SJSA1 (cell line): ENCODE measurements around the gene POU2F3. TPM values are rescaled to one million over a fixed set of nuclear protein-coding genes. Genes with fewer than 3 reads are reported as not detected.

Experiments
- DNase-seq, 2 experiments: peaks; one replicate each; pipeline ENCODE4 v3.0.0-alpha.2; 2015 to 2020; ENCODE audit warnings: low spot score in 2 of 2, low read depth in 1 of 2
- H3K27ac ChIP-seq: fragments of 250-450 bp; sonication (Bioruptor Pico); 2 replicates; pipeline ENCODE4 v1.5.1; 2020; ENCODE audit warnings: mild to moderate bottlenecking, moderate library complexity
- H3K27me3 ChIP-seq: fragments of 250-450 bp; sonication (Bioruptor Pico); replicated peaks from 2 replicates; pipeline ENCODE4 v1.5.1; 2020; ENCODE audit warnings: mild to moderate bottlenecking, moderate library complexity
- H3K36me3 ChIP-seq: fragments of 250-450 bp; sonication (Bioruptor Pico); 2 replicates; pipeline ENCODE4 v1.5.1; 2020; ENCODE audit warnings: mild to moderate bottlenecking
- H3K4me1 ChIP-seq: fragments of 250-450 bp; sonication (Bioruptor Pico); replicated peaks from 2 replicates; pipeline ENCODE4 v1.6.1; 2021; ENCODE audit warnings: mild to moderate bottlenecking
- H3K4me3 ChIP-seq: fragments of 250-450 bp; sonication (Bioruptor Pico); 2 replicates; pipeline ENCODE4 v1.5.1; 2020; ENCODE audit warnings: mild to moderate bottlenecking
- H3K9me3 ChIP-seq: fragments of 250-450 bp; sonication (Bioruptor Pico); replicated peaks from 2 replicates; pipeline ENCODE4 v1.5.1; 2020; ENCODE audit warnings: mild to moderate bottlenecking
- total RNA-seq: library from RNA; depleted of rRNA; stranded (reverse); fragments of >200 nt; shearing (Covaris generic); gene quantifications from 2 replicates; pipeline ENCODE4 v1.2.3, GENCODE V29; 2014

The POU2F3 gene
- total RNA-seq, 1 experiment from 2014 or later: not detected

- Histone ChIP-seq H3K4me1 (peaks cover 48% of the 10 kb centered on the region), H3K27ac (peak overlapping the region; percentile 57; the same call in 1 of the 2 replicates), H3K27me3 (no peaks in the 10 kb centered on the region), H3K36me3 (peaks cover 10% of the 10 kb centered on the region), H3K4me3 (no peak overlapping the region), H3K9me3 (no peaks in the 10 kb centered on the region)
- no peak for DNase-seq
These were observed 90.1 kb downstream of the POU2F3 start for GRCh38 chr11:120330045-120330444.

- H3K4me3 ChIP-seq: no peak overlapping the region
- peaks cover 13% of the 10 kb centered on the region for H3K36me3 ChIP-seq
- peak in 1 of 2 experiments; percentile 61 for DNase-seq
- H3K4me1 ChIP-seq: peaks cover 44% of the 10 kb centered on the region
- H3K27ac ChIP-seq: peak overlapping the region; percentile 90
- H3K27me3 ChIP-seq: no peaks in the 10 kb centered on the region
- no peaks in the 10 kb centered on the region for H3K9me3 ChIP-seq
These were observed 91.5 kb downstream of the POU2F3 start for GRCh38 chr11:120331301-120331996.

- H3K27ac ChIP-seq: no peak overlapping the region
- no peaks in the 10 kb centered on the region for H3K27me3 ChIP-seq
- H3K4me3 ChIP-seq: no peak overlapping the region
- DNase-seq: no peak
- peaks cover 15% of the 10 kb centered on the region for H3K36me3 ChIP-seq
- peaks cover 40% of the 10 kb centered on the region for H3K4me1 ChIP-seq
- no peaks in the 10 kb centered on the region for H3K9me3 ChIP-seq
These were observed 93.1 kb downstream of the POU2F3 start for GRCh38 chr11:120332822-120333716.

GRCh38 chr11:120333801-120334200, 93.9 kb downstream of the POU2F3 start:
- no peak overlapping the region for H3K27ac ChIP-seq

GRCh38 chr11:120334332-120334731, 94.4 kb downstream of the POU2F3 start:
- Histone ChIP-seq H3K36me3 (peaks cover 15% of the 10 kb centered on the region), H3K27ac (no peak overlapping the region), H3K9me3 (no peaks in the 10 kb centered on the region), H3K4me1 (peaks cover 37% of the 10 kb centered on the region), H3K27me3 (no peaks in the 10 kb centered on the region), H3K4me3 (no peak overlapping the region)
- no peak for DNase-seq

More at GRCh38 chr11:120333801-120334200, 93.9 kb downstream of the POU2F3 start:
- Histone ChIP-seq H3K36me3 (peaks cover 15% of the 10 kb centered on the region), H3K27me3 (no peaks in the 10 kb centered on the region), H3K9me3 (no peaks in the 10 kb centered on the region), H3K4me1 (peaks cover 40% of the 10 kb centered on the region), H3K4me3 (no peak overlapping the region)
- no peak for DNase-seq

GRCh38 chr11:120334894-120335462, 95.0 kb downstream of the POU2F3 start:
- DNase-seq: peak; percentile 57 to 79
- no peaks in the 10 kb centered on the region for H3K27me3 ChIP-seq
- H3K27ac ChIP-seq: peak overlapping the region; percentile 83
- H3K36me3 ChIP-seq: peaks cover 12% of the 10 kb centered on the region
- H3K4me3 ChIP-seq: peak overlapping the region; percentile 95
- H3K9me3 ChIP-seq: no peaks in the 10 kb centered on the region
- H3K4me1 ChIP-seq: peaks cover 33% of the 10 kb centered on the region

GRCh38 chr11:120335556-120335907, 95.6 kb downstream of the POU2F3 start:
- Histone ChIP-seq H3K4me1 (peaks cover 31% of the 10 kb centered on the region), H3K9me3 (no peaks in the 10 kb centered on the region), H3K27ac (peak overlapping the region; percentile 83), H3K4me3 (peak overlapping the region; percentile 95), H3K36me3 (peaks cover 7% of the 10 kb centered on the region), H3K27me3 (no peaks in the 10 kb centered on the region)
- DNase-seq: no peak

- H3K27me3 ChIP-seq: no peaks in the 10 kb centered on the region
- peak; percentile 88 to 91 for DNase-seq
- H3K27ac ChIP-seq: peak within 1 kb of the TSS; percentile 83
- peaks cover 31% of the 10 kb centered on the region for H3K4me1 ChIP-seq
- H3K36me3 ChIP-seq: peaks cover 5% of the 10 kb centered on the region
- no peaks in the 10 kb centered on the region for H3K9me3 ChIP-seq
- H3K4me3 ChIP-seq: peak within 1 kb of the TSS; percentile 95
These were observed 96.1 kb downstream of the POU2F3 start, which contains the start of gene ARHGEF12 for GRCh38 chr11:120335908-120336640. Gene ARHGEF12 (plus strand): TSS chr11:120336413. CDS start chr11:120337244, 831 bp downstream.

GRCh38 chr11:120336641-120337354, 96.9 kb downstream of the POU2F3 start:
- H3K4me3 ChIP-seq: peak overlapping the region; percentile 95
- no peaks in the 10 kb centered on the region for H3K27me3 ChIP-seq
- H3K36me3 ChIP-seq: peaks cover 5% of the 10 kb centered on the region
- no peaks in the 10 kb centered on the region for H3K9me3 ChIP-seq
- peak in 1 of 2 experiments; percentile 44 for DNase-seq
- H3K27ac ChIP-seq: peak overlapping the region; percentile 83
- peaks cover 24% of the 10 kb centered on the region for H3K4me1 ChIP-seq

- Histone ChIP-seq H3K4me3 (peak overlapping the region; percentile 95), H3K27ac (no peak overlapping the region), H3K36me3 (peaks cover 5% of the 10 kb centered on the region), H3K9me3 (no peaks in the 10 kb centered on the region), H3K4me1 (peaks cover 17% of the 10 kb centered on the region), H3K27me3 (no peaks in the 10 kb centered on the region)
- DNase-seq: no peak
These were observed 97.6 kb downstream of the POU2F3 start for GRCh38 chr11:120337355-120338106.

GRCh38 chr11:120338107-120338933, 98.4 kb downstream of the POU2F3 start:
- Histone ChIP-seq H3K4me3 (peak overlapping the region; percentile 95), H3K9me3 (no peaks in the 10 kb centered on the region), H3K27me3 (no peaks in the 10 kb centered on the region), H3K4me1 (peaks cover 12% of the 10 kb centered on the region), H3K27ac (no peak overlapping the region), H3K36me3 (peaks cover 5% of the 10 kb centered on the region)
- DNase-seq: no peak
